Measurements from ENCODE around the gene MXD4. TPM values are rescaled to one million over a fixed set of nuclear protein-coding genes. Genes with fewer than 3 reads are reported as not detected.

MXD4 gene
- total RNA-seq, 1 donor from 2014 or later: 36.7 TPM

DNA sequence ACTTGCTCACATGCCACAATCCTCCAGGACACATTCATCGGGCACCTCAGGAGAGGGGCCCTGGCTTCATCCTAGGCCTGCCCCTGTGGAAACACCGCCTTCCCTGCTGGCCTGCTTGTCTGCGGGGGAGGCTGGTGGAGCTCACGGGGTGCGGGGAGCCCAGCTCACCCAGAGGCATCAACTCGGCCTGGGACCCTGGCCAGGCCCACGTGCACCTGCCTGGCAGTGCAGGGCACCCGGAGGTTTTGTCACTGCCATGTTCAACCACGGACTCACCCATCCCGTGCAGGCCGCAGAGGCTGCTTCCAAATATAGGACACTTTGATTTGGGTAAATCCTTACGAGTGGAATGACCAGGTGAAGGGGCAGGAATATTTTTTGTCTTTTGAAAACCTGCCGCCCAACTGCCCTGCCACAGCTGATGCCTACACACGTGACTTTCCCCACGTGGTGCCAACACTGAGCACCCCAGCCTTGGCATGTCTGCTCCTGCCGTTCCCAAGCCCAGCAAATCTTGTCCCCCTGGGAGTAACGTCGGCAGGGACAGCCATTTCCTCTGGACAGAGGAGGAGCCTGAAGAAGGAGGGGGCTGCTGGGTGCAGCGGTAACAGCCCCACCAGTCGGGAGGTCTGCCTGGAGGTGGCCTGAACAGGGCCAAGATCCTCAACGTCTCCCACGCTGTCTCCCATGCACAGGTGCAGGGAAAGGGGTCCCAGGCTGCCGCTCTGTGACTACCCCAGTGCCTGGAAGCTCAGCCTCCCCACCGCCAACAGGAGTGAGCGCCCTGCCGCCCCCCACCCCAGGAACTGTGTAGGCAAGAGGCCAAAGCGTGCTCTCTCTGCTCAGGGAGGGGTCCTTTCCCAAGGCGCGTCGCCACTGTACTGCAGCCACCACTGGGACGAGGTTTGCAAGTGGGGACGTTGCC, 8.5 kb downstream of the MXD4 start:
- H3K4me3 Mint-ChIP-seq: no peak overlapping the region
- peaks cover 9% of the 10 kb centered on the region for H3K4me1 Mint-ChIP-seq
- H3K27me3 Mint-ChIP-seq: no peaks in the 10 kb centered on the region
- no peaks in the 10 kb centered on the region for H3K9me3 Mint-ChIP-seq
- no peak for ATAC-seq (ENCODE audit: low read depth)
- ChIA-PET POLR2A (interaction anchor here (0.6 kb wide), 1 partner anchor 1231 kb away, joined by 4 read pairs; no protein-coding TSS in a partner anchor), CTCF (no interaction called here)
- TF ChIP-seq, protein P1, sequence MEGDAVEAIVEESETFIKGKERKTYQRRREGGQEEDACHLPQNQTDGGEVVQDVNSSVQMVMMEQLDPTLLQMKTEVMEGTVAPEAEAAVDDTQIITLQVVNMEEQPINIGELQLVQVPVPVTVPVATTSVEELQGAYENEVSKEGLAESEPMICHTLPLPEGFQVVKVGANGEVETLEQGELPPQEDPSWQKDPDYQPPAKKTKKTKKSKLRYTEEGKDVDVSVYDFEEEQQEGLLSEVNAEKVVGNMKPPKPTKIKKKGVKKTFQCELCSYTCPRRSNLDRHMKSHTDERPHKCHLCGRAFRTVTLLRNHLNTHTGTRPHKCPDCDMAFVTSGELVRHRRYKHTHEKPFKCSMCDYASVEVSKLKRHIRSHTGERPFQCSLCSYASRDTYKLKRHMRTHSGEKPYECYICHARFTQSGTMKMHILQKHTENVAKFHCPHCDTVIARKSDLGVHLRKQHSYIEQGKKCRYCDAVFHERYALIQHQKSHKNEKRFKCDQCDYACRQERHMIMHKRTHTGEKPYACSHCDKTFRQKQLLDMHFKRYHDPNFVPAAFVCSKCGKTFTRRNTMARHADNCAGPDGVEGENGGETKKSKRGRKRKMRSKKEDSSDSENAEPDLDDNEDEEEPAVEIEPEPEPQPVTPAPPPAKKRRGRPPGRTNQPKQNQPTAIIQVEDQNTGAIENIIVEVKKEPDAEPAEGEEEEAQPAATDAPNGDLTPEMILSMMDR (IDR thresholded peaks at IDR 0.05): no peak
- H3K36me3 Mint-ChIP-seq (ENCODE audit: low read depth): peaks cover 55% of the 10 kb centered on the region
- intact Hi-C loops (cut with micrococcal nuclease): no loop called here
- peak; percentile 9 for DNase-seq
- H3K27ac Mint-ChIP-seq: no peak overlapping the region

DNA sequence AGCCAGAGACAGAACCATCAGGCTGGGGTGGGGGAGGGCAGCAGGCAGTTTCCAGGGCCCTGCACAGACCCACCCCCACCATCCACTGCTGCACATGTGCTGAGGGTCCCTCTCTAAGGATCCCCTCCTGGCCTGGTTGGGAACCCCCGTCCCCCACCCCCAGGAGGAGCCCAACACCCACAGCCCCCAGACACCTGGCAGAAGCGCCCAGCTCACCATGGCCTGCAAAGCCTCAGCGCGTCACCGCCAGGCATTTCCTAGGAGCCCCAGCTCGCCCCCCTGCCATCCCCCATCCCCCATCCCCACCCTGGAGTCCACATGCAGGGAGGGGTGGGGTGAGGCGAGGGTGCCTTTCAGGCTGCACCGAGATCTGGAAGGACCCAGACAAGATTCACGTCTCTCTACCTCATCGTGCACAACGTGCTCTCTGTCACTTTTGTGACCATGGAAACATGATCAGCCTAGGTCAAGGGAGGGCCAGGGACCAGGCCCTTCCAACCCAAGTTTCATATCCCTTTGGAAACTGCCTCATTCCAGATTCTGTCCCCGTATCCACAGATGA, 9.3 kb downstream of the MXD4 start:
- no peak overlapping the region for H3K4me3 Mint-ChIP-seq
- peaks cover 50% of the 10 kb centered on the region for H3K36me3 Mint-ChIP-seq (ENCODE audit: low read depth)
- peaks cover 7% of the 10 kb centered on the region for H3K4me1 Mint-ChIP-seq
- POLR2A ChIA-PET: interaction anchor here (0.6 kb wide), 2 partner anchors 22 to 1230 kb away, joined by 3 to 4 read pairs; no protein-coding TSS in a partner anchor
- intact Hi-C loops (cut with micrococcal nuclease): no loop called here
- CTCF ChIA-PET: no interaction called here
- H3K27ac Mint-ChIP-seq: no peak overlapping the region
- DNase-seq (no peak), ATAC-seq (ENCODE audit: low read depth) (no peak)
- H3K9me3 Mint-ChIP-seq: no peaks in the 10 kb centered on the region
- H3K27me3 Mint-ChIP-seq: no peaks in the 10 kb centered on the region
- TF ChIP-seq, protein P1 (IDR thresholded peaks at IDR 0.05): no peak

DNA sequence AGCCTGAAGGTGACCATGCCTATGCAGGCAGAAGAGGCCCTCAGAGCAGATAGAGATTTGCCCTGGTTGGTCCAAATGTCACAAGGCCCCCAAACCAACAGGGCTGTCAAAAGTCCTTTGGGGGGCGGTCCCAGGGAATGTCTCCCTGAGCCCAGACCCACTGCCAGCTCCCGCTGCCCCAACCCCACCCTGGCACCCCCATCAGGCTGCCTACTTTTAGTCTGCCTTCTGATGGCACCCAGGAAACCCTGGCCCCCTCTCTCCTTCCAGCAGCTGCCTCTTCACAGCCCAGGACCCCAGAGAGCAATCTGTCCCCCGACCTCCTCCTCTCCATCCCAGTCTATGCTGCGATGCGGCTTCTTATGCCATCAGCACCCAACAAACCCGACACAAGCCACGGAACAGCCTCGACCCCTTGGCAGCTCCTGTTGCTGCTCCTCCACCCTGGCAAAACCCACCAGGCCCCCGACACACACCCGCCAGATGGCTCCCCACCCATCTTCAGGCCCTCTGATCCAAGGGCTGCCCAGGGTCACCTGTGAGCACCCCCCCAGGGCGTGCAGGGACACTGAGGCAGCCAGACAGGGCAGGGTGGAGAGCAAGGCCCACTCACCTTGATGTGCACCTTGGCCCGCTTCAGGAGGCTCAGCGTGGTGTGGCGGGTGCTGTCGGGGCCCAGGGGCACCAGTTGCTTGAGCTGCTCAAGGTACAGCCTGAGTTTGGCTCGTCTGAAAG, 9.9 kb downstream of the MXD4 start:
- TF ChIP-seq, protein P1 (IDR thresholded peaks at IDR 0.05): no peak
- CTCF ChIA-PET: no interaction called here
- H3K36me3 Mint-ChIP-seq (ENCODE audit: low read depth): peaks cover 48% of the 10 kb centered on the region
- intact Hi-C loops (cut with micrococcal nuclease): no loop called here
- no peak overlapping the region for H3K4me3 Mint-ChIP-seq
- POLR2A ChIA-PET: interaction anchor here (0.6 kb wide), 1 partner anchor 21 kb away, joined by 3 read pairs; no protein-coding TSS in a partner anchor
- H3K4me1 Mint-ChIP-seq: peaks cover 3% of the 10 kb centered on the region
- no peaks in the 10 kb centered on the region for H3K27me3 Mint-ChIP-seq
- DNase-seq (no peak), ATAC-seq (ENCODE audit: low read depth) (no peak)
- no peaks in the 10 kb centered on the region for H3K9me3 Mint-ChIP-seq
- H3K27ac Mint-ChIP-seq: no peak overlapping the region

DNA sequence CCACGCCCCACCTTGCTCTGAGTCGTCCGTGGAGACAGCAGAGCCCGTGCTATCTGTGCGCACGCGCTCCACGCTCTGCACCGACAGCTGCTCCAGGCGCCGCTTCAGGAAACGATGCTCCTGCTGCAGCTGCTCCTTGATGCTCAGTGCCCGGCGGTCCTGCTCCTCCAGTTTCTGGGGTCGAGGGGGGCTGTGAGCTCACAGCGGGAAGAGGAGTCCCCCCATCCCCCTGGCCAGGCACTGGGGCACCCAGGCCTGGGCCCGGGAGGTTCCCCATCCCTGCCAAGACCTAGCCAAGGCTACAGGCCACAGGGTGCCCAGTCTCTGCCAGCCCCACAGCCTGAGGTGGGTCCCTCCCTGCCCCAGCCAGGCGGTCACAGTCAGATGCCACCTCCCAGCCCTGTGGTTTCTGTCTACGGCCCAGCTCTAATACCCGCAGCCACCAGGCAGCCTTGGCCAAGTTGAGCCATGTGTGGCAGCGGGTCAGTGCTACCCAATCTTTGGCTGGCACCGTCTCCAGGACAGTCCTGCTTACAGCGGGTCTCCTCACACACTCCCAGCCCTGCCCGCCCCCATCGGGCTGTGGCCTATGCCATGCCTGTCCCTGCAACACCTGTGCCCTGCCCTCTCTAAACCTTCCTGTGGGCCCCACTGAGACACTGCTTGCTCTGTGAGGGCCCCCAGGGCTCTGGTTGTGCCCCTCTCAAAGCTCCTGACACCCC, 10.7 kb downstream of the MXD4 start:
- ChIA-PET POLR2A (interaction anchor here (0.7 kb wide), 1 partner anchor 40 kb away, joined by 3 read pairs; no protein-coding TSS in a partner anchor), CTCF (no interaction called here)
- intact Hi-C loops (cut with micrococcal nuclease): no loop called here
- TF ChIP-seq, protein P1 (IDR thresholded peaks at IDR 0.05): no peak
- Mint-ChIP-seq H3K27ac (no peak overlapping the region), H3K4me1 (no peaks in the 10 kb centered on the region), H3K27me3 (no peaks in the 10 kb centered on the region), H3K4me3 (no peak overlapping the region), H3K9me3 (no peaks in the 10 kb centered on the region), H3K36me3 (ENCODE audit: low read depth) (peaks cover 45% of the 10 kb centered on the region)
- ATAC-seq (ENCODE audit: low read depth) (no peak), DNase-seq (peak; percentile 14)

All from activated B cell treated with CpG ODN at 0.5 μM for 24 hours (primary cell).